Thoracic aorta (tissue), 2 donors: ENCODE results near the gene CNIH3. TPM values are rescaled to one million over a fixed set of nuclear protein-coding genes. Genes with fewer than 3 reads are reported as not detected.

ENCODE experiments used
- ATAC-seq: fragments of 150-250 bp; one replicate; pipeline ENCODE4 v1.8.0; 2017; ENCODE audit warnings: low read depth; ENCODE audit not compliant: insufficient number of reproducible peaks, low FRiP score
- DNase-seq: peaks from one replicate; pipeline ENCODE4 v3.0.0-alpha.2; 2020; ENCODE audit warnings: low spot score
- H3K27ac ChIP-seq, 2 donors: fragments of 200-600 bp; sonication (generic); 1 replicate in 1 of 2; 2 replicates in 1 of 2; pipeline ENCODE4 v1.5.1; 2016; ENCODE audit warnings: mild to moderate bottlenecking in 2 of 2, moderate library complexity in 2 of 2
- H3K27me3 ChIP-seq: fragments of 200-600 bp; sonication (generic); replicated peaks from 2 replicates; pipeline ENCODE4 v1.6.0; 2016; ENCODE audit warnings: mild to moderate bottlenecking; ENCODE audit not compliant: insufficient read depth
- H3K36me3 ChIP-seq: fragments of 200-600 bp; sonication (generic); one replicate; pipeline ENCODE4 v1.5.1; 2016
- H3K4me1 ChIP-seq, 2 donors: fragments of 200-600 bp; sonication (generic); 1 replicate in 1 of 2; 2 replicates in 1 of 2; pipeline versions ENCODE4 v1.5.1 to v1.6.0; 2016; ENCODE audit warnings: low read depth in 2 of 2, mild to moderate bottlenecking in 1 of 2; ENCODE audit not compliant: control insufficient read depth in 1 of 2
- H3K4me3 ChIP-seq: fragments of 200-600 bp; sonication (generic); 2 replicates; pipeline ENCODE4 v1.5.1; 2016; ENCODE audit warnings: mild to moderate bottlenecking
- H3K9me3 ChIP-seq: fragments of 200-600 bp; sonication (generic); 2 replicates; pipeline ENCODE4 v1.5.1; 2016
- total RNA-seq, 2 donors: library from RNA; depleted of rRNA; stranded (reverse); fragments of >200 nt; gene quantifications; one replicate each; pipeline versions ENCODE4 v1.1.0 to v1.2.3, GENCODE V29; 2016
- TF ChIP-seq, protein P1 (sequence below): fragments of 200-600 bp; sonication (generic); IDR thresholded peaks from one replicate; pipeline ENCODE4 v1.5.1; 2019; ENCODE audit warnings: antibody characterized with exemption

CNIH3 gene
- total RNA-seq, 2 donors from 2014 or later: 0.21 TPM; not detected in 1

- TF ChIP-seq, protein P1, sequence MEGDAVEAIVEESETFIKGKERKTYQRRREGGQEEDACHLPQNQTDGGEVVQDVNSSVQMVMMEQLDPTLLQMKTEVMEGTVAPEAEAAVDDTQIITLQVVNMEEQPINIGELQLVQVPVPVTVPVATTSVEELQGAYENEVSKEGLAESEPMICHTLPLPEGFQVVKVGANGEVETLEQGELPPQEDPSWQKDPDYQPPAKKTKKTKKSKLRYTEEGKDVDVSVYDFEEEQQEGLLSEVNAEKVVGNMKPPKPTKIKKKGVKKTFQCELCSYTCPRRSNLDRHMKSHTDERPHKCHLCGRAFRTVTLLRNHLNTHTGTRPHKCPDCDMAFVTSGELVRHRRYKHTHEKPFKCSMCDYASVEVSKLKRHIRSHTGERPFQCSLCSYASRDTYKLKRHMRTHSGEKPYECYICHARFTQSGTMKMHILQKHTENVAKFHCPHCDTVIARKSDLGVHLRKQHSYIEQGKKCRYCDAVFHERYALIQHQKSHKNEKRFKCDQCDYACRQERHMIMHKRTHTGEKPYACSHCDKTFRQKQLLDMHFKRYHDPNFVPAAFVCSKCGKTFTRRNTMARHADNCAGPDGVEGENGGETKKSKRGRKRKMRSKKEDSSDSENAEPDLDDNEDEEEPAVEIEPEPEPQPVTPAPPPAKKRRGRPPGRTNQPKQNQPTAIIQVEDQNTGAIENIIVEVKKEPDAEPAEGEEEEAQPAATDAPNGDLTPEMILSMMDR: no peak
- Histone ChIP-seq H3K27me3 (no peaks in the 10 kb centered on the region), H3K27ac (no peak overlapping the region)
These were observed 123.3 kb downstream of the CNIH3 start for GRCh38 chr1:224739303-224739996.

GRCh38 chr1:224739997-224740684 lies 124.0 kb downstream of the CNIH3 start:
- ATAC-seq (no peak), DNase-seq (no peak)
- TF ChIP-seq, protein P1: no peak

More at GRCh38 chr1:224739303-224739996, 123.3 kb downstream of the CNIH3 start:
- Histone ChIP-seq H3K4me3 (no peak overlapping the region), H3K4me1 (peaks cover 0 to 10% of the 10 kb centered on the region in 2 donors), H3K36me3 (no peaks in the 10 kb centered on the region), H3K9me3 (no peaks in the 10 kb centered on the region)
- no peak for DNase-seq
- no peak for ATAC-seq

DNA sequence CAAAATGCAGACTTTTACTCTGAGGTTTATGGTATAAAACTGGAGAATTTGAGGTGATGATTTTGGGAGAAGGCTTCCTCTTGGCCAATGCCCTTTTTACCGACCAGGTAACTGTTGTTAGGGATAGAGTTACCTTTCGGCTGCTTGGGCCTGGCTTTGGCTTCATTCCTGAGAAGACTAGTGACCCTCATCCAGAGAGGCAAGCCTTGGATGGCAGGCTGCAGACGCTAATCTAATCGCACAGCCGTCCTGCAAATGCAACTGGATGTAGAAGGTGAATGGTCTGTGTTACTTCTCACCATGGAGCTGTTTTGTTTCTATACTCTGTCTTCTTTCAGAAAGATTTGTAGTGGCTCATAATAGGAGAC lies 124.6 kb downstream of the CNIH3 start:
- H3K27ac ChIP-seq: no peak overlapping the region
- no peaks in the 10 kb centered on the region for H3K36me3 ChIP-seq
- H3K4me1 ChIP-seq: peaks cover 0 to 10% of the 10 kb centered on the region in 2 donors
- no peak overlapping the region for H3K4me3 ChIP-seq
- H3K27me3 ChIP-seq: no peaks in the 10 kb centered on the region
- ATAC-seq (no peak), DNase-seq (no peak)
- TF ChIP-seq, protein P1: no peak
- H3K9me3 ChIP-seq: no peaks in the 10 kb centered on the region

More at GRCh38 chr1:224739997-224740684, 124.0 kb downstream of the CNIH3 start:
- Histone ChIP-seq H3K27ac (no peak overlapping the region), H3K4me1 (peaks cover 0 to 10% of the 10 kb centered on the region in 2 donors), H3K36me3 (no peaks in the 10 kb centered on the region), H3K4me3 (no peak overlapping the region), H3K27me3 (no peaks in the 10 kb centered on the region), H3K9me3 (no peaks in the 10 kb centered on the region)

DNA sequence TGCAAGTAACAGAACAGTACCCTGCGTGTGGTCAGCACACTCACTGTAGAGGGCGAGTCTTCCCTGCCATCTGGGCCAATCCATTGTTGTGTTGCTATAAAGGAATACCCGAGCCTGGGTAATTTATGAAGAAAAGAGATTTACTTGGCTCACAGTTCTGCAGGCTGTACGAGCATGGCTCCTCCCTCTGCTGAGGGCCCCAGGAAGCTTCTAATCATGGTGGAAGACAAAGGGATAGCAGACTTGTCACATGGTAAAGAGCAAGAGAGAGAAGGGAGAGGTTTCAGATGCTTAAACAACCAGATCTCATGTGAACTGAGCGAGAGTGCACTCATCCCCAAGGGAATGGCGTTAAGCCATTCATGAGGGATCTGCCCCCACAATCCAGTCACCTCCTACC lies 126.2 kb downstream of the CNIH3 start:
- Histone ChIP-seq H3K36me3 (no peaks in the 10 kb centered on the region), H3K27me3 (no peaks in the 10 kb centered on the region), H3K4me1 (peaks cover 0 to 2% of the 10 kb centered on the region in 2 donors), H3K9me3 (no peaks in the 10 kb centered on the region), H3K4me3 (no peak overlapping the region), H3K27ac (no peak overlapping the region)
- ATAC-seq (no peak), DNase-seq (no peak)
- TF ChIP-seq, protein P1: no peak

DNA sequence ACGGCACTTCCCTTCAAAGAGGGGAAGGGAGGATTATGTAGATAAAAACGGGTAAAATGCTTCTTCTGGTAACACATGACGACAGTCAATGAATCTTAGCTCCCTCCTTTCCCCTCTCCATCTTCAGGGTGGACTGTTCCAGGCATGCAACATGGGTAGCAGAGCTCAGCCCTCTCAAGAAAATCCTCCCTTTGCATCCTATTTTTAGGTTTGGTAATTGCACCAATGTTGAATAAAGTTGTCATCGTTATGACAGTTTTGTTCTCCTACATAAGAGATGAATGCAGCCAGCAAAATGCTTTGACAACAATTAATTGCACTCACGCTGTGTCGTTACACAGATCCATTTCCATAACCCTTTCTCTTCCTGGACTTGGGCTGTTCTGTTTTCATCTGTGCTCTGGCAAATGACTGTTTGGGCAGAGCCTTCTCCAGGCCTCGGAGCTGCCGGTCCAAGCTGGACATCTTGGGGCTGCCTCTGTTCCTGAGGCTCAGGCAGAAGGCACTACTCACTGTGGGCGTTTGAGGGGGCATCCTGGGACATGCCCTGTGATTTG lies 127.6 kb downstream of the CNIH3 start:
- TF ChIP-seq, protein P1: no peak
- no peak for ATAC-seq
- H3K27me3 ChIP-seq: no peaks in the 10 kb centered on the region
- H3K4me3 ChIP-seq: no peak overlapping the region
- H3K27ac ChIP-seq: no peak overlapping the region
- H3K36me3 ChIP-seq: no peaks in the 10 kb centered on the region
- DNase-seq: no peak
- no peaks in the 10 kb centered on the region for H3K4me1 ChIP-seq
- H3K9me3 ChIP-seq: no peaks in the 10 kb centered on the region
